SH-SY5Y (cell line): ENCODE measurements around the gene RGS19.

ENCODE experiments used
- GATA2 ChIP-seq: IDR thresholded peaks from 2 replicates; pipeline ENCODE4 v1.6.1; 2011; ENCODE audit warnings: mild to moderate bottlenecking, low read depth, low read length
- GATA3 ChIP-seq: IDR thresholded peaks from 2 replicates; pipeline ENCODE4 v1.6.1; 2011; ENCODE audit warnings: low read depth, mild to moderate bottlenecking, low read length, moderate library complexity

RGS19 gene

DNA sequence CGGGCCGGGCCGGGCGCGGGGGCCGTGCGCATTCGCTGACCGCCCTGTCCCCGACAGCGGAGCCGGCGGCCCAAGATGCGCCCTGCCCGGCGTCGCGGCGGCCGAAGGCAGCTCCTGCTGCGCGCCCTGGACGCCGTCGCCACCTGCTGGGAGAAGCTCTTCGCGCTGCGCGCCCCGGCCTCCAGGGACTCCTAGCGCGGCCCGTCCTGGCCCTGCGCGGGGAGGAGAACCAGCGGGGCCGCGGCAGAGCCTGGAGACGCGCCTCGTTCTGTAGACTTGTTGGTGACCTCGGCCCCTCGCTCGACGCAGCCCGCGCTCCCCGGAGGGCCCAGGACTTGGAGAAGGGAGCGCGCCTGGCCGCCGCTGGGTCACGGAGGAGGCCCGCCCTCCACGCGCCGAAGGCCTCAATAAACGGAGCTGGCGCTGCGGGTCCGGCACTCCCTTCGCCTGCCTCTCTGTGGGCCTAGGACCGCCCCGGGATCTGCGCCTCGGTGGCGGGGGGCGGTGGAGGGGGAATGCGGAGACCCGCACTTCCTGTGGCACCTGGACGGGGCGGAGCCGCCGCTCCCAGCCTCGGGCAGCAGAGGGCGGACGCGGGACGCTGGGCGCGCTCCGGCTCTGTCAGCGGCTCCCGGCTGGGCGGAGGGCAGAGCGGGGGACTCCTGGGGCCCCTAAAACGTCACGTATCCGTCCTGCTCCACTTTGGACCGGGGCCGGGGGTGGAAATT, 40.6 kb downstream of the RGS19 start:
- TF ChIP-seq GATA2, result no peak
- TF ChIP-seq GATA3, result no peak

DNA sequence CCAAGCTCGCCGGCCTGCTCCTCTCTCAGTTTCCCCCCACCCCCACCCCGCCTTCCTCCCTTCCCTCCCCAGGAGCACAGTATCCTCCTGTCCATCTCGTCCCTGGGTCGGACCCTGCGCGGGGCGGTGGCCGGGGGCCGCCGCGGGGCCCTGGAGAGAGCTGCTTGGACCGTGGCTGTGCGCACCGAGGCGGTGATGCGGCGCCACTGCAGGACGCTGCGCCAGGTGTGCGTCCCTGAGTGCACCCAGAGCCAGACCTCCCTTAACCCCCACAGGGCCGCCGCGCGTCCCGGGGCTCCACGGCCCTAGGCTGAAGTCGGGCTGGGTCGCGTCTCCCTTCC, 41.1 kb downstream of the RGS19 start:
- TF ChIP-seq GATA2, result no peak
- no peak for TF ChIP-seq GATA3

DNA sequence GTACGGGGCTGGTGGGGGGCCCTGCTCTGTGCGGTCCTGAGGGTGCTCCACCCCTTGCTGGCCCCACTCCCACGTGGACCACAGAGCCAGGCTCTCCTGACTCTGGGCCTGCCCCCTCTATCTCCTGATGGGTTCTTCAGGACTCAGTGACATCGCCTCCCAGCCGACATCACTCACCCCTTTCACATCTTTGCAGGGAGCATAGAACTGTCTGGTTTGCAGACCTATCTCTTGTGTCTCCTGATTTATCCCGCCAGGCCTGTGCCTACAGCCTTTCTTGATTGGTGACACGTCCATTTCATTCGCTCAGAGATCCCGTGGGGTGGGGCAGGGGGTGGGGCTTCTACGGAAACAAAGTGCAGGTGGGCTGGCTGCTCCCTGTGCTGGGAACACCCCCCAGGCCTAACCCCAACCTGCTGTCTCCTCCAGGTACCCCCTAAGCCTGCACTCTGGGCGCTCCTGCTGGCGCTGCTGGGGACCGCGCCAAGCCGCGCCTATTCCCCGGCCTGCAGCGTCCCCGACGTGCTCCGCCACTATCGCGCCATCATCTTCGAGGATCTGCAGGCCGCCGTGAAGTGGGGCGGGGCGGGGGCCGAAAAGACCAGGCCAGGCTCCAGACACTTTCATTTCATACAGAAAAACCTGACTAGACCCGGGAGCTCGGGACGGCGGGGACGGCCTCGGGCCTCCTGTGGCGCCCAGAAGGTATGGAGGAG, 41.7 kb downstream of the RGS19 start:
- 0 out of 2 replicates have a peak, but pooled peaks have one; percentile 16 for TF ChIP-seq GATA2
- TF ChIP-seq GATA3, result no peak

DNA sequence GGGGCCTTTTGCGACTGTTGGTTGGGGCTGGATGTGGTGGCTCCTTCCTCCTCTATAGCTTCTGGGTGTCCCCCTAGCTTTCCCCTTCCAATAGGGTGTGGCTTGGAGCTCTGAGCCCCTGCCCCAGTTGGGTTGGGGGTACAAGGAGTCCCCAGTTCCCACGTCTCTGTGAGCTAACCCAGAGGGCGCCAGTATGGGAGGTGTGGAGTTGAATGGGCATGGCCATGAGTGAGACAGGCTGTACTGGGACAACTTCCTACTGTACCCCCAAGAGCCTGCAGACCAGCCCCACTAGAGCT, 42.2 kb downstream of the RGS19 start:
- no peak for TF ChIP-seq GATA2
- TF ChIP-seq GATA3, result no peak

DNA sequence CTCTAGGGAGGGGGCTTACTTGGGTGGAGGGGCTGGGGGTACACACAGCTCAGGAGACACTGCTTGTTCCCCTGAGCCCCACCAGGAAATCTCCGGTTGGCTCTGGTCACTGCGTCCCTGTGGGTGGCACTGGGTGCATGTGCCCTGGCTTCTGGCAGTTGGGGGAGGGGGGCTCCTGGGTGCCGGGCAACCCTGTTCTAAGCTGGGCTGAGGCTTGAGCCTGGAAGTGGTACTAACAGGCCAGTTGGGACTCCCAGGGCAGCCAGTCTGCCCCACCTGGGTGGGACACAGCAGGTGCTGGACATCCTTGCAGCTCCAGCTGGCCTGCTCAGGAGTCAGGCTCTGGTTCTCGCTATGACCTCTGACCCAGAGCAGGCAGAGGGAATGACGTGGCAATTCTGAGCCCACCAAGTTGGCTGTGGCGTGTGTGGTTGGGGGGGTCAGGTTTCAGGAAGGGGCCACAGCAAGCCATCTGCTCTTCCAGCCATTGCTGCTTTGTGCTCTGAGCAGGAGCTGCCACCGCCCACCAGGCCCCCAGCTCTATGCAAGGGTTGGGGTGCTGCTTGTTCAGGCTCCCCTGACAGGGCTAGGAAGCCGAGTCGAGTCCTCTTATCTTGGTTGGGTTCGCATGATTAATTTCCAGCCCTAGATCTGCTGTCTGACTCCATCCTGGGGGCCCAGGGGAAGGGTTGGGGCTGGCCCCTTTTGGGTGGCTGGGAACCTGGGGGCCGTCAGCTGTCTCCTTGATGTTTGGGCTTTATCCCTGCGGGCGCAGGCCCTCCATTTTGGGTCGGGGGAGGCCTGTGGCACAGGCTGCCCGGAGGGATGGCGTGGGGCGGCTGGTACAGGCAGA, 42.7 kb downstream of the RGS19 start:
- no peak for TF ChIP-seq GATA2
- TF ChIP-seq GATA3, result no peak

DNA sequence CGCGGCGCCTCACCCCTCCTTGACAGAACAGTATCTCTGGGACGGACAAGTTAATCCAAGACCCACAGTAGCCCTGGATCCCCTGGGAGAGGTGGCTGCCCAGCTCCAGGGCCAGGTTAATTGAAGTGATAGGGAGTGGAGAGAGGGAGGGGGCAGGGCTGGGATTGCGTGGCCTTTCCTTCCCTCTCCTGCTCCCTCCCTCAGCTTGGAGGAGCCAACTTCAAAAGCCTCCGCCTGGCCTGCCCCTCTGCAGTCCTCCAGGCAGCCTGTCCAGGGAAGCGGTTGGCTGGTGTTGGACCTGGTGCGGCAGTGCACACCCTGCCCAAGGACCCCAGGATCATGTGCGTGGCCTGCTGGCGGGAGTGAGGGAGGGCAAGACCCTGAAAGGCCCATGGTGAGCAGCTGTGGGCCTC, 43.4 kb downstream of the RGS19 start, which contains the start of gene C20orf204:
Gene C20orf204, plus strand, starts transcription at position 250 of the 413 bp plus-strand sequence. Its CDS starts 142 bp downstream, at position 392.
- no peak for TF ChIP-seq GATA3
- TF ChIP-seq GATA2, result no peak

DNA sequence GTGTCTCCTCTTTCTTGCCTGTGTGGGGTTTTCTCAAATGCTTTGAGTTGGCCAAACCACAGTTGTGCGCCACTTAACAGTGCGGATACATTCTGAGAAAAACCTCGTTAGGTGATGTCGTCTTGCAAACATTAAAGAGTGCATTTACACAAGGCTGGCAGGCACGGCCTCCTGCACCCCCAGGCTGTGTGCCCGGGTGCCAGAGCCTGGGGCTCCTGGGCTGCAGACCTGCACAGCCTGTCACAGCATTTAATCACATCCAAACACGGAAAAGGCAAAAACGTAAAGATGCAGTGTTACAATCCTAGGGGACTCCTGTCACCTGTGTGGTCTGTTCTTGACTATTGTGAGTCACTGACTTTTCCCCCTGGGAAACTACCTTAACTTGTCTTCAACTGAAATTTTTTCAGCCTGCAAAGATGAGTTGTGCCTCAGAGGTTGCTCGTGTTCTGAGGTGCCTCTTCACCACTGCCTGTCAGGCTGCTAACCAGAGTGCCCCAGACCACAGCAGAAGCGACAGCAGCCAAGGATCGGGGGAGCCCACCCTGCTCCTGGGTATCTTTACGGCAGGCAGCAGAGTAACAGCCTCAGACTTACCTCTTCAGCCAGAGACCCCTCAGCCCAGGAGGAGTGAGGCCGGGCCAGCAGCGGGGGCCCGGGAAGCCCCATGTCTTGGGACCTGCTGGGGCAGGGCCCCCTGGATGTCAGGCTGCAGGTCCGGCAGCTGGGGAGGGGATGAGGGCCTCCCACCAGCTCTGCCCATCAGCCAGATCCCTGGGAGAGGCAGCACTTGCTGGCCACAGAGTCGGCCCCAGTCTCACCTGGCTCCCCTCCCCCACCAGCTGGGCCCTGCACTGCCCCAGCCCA, 44.0 kb downstream of the RGS19 start:
- TF ChIP-seq GATA2 (no peak), GATA3 (no peak)

DNA sequence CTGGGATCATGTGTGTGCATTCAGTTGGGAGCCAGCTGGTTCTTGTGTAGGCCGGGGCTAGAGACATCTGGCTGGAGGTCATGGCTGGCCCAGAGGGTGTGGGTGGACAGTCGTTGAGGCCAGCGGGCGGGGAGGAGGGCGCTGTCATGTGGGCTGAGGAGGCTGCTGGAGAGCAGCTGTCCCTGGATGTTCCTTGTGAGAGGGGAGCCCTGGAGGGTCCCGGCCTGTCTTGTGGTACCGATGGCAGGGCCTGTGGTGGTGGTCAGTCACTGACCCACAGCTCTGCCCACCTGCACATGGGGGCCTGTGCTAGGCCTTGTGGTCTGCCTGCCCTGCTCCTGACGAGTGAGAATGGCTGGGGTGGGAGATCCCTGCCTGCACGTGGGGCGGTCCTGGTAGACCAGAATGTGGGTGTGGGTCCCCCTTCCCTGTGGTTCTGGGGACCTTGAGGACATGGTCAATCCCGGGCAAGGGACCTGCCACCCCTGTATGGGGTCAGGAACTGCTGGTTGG, 45.3 kb downstream of the RGS19 start:
- TF ChIP-seq GATA3, result no peak
- TF ChIP-seq GATA2, result no peak

DNA sequence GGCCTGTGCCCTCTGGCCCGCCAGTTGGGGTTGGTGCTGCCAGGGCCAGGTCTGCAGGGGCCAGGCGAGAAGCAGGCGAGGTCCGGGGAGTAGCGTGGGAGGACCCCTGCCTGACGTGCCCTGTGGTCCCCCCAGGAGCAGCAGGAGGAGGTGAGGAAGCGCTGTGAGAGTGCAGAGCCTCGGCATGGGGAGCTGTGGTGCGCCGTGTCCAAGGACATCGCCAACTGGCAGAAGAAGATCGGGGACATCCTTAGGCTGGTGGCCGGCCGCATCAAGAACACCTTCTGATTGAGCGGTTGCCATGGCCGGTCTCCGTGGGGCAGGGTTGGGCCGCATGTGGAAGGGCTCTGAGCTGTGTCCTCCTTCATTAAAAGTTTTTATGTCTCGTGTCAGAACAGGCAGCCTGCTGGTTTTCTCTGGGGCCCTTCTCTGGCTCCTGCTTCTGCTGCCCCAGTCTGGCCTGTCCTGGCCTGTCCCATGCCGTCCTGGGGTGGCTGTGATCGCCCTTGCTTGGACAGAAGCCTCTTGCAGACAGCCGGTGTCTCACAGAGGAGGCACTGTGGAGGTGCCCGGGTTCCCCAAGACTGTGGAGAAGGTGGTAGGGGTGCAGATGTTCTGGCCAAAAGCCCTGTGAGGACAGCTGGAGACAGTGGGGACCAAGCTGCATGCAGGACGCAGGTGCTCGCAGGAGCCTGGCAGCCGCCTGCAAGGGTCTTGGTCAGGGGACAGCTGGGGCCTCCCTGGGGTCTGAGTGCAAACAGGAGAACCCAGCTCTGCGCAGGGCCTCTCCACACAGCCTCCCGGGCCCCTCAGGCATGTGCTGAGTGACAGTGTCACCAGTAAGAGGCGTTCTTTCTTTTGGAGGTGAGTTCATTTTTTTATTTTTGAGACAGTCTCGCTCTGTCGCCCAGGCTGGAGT, 46.4 kb downstream of the RGS19 start:
- TF ChIP-seq GATA2 (no peak), GATA3 (no peak)

DNA sequence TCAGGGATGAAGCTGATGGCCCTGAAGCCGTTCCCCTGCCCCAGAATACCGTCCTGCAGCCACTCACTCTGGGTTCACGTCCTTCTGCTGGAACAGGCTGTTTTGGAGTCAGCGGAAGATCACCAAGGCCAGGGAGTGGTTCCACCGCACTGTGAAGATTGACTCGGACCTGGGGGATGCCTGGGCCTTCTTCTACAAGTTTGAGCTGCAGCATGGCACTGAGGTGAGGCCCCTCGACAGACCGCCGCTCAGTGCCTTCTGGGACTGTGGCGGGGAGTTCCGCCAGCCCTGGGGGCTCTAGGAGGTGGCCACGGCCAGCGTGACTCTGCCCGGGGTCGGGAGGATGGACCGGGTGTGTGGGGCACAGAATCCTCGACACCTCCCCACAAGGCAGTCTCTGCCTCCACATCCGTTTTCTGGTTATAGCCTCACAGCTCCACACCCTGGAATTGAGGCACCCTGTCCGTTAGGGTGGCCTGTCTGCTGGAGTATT, 47.5 kb downstream of the RGS19 start:
- TF ChIP-seq GATA3 (no peak), GATA2 (no peak)

DNA sequence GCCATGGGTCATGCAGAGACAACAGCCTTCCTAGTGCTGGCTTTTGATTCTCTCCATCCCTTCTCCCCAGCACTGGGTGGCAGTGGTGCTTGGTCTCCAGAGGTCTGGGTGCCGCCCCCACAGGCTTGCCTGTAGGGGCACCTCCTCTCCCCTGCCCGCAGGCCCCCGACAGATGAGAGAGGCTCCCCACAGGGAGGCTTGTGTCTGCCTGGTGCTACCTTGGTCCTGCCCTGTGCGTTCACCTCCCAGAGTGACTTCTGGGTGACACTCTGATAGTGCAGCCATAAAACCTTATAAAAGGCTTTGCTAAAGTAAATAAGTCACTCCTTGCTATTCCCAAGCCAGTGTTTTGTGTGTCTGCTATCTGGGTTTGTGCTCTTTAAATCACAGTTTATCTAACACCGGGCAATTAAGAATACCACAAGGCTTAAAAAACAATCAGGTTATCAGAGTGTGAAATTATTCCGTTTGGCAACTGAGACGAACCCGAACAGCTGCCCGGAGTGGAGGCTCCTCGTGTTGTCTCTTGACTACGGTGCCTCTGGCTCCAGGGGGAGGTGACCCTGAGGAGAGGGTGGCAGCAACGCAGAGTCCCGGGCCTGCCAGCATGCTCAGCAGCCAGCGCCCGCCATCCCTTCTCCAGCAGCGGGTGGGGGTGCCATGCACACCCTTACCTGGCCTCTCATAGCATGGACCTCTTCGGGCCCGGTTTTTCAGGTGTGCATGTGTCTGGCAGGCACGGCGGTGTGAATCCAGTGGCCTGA, 48.8 kb downstream of the RGS19 start:
- TF ChIP-seq GATA2 (no peak), GATA3 (no peak)
